EH (cell line): ENCODE data around the gene MACROD2.

Experiments used
- DNase-seq: peaks from one replicate; pipeline ENCODE4 v3.0.0-alpha.2; 2015; ENCODE audit warnings: low read depth

MACROD2 gene

DNA sequence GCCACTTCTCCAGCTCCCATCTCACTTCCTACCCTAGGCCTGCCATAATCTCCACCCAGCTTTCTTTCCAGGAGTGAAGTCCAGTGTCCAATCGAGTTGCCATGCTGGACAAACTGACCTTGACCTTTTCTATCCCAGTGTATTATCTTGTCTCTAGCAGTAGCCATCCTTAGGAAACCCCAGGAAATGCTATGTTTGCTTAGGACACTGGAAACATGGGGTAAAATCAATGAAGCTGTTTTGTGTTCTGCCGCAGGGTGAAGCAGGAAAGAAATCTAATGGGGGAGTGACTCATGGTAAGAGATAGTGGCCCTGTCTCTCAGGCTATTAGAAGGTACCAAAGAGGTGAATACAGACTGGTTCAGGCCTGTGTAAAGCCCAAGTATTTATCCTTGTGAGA is 1452.2 kb downstream of the MACROD2 start:
- DNase-seq: no peak

DNA sequence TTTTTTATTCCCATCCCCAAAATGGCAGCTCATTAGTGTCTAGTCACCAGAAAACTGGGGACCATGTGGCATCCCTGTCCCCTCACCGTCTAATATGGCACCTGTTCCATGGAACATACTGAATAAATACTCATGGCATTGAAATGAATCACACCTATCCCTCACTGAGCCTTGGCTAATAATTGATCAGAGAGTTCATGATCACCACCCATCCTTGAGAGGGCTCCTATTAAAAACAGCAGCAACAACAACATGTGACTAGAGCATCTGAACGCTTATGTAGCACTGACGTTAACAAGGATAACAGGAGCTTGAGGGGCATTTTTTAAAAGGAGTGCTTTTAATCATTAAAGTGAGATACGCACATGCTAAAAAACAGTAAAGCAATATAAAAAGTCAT is 1453.7 kb downstream of the MACROD2 start:
- no peak for DNase-seq

DNA sequence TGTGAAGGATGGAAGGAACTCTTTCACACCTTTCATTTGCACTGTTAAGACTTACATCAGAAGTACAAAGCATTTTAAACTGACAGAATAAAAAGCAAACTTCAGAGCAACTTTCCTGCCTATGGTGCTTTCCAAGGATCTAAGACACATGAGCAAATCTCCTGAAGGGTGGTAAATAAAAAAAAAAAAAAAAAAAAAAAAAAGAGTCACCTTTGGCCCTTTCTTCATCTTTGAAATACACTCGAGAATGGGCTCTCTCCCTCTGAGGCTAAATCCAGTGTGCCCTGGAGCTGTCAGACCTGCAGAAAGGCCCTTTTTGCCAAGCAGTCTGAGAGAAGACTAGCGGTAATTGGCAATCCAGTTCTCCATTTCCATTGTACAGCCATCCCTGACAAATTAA is 1455.9 kb downstream of the MACROD2 start:
- DNase-seq: no peak

DNA sequence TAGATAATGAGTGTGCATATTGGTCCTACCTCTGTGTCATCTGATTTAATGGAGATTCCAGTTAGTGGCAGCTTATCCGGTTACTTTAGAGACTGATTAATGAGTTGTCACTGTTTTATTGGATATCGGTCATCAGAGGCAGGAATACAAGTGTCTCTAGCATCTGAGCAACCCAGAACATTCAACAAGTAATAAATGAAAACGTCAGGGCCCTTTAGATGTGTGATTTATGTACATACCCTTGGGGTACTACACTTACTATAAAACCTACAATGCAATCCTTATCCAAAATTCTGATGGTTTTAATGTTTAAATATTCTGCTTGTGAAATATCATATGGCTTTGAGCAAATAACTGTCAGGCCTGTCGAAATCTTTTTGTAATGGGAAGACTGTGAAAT is 1460.0 kb downstream of the MACROD2 start:
- DNase-seq: no peak

DNA sequence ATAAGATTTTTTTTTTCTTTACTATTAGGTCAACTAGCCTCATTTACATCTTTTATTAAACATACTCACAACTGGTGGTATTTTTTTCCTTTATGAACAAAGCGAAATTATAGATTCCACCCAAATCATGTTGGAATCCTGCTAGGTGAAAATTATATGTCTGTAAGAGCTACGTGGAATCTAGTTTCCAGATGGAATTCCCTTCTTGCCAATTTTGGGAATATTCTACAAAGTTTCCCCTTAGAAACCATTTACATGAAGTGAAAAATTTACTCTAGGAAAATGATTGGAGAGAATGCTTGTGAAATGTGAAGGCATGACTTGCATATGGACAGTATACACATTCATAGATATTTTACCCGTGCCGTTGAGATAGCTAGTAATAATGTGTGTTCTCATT is 1466.6 kb downstream of the MACROD2 start:
- DNase-seq: no peak

DNA sequence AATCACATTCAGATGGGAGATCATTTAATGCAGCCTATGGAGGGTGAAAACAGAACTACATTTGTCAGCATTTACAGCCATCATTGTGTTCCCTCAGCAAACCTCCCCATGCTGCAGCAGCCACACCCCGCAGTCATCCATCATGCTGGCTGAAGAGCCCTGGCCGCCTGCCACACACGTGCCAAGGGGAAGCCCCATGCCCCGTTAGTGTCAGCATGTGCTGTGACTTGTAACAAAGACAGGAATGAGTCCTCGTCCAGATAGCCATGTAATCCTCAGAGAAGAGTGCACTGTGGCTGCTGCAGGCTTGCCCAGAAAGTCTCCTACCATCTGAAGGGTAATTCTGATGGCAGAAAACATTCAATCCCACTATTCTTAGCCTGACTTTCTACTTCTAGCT is 1480.2 kb downstream of the MACROD2 start:
- DNase-seq: peak; percentile 24

DNA sequence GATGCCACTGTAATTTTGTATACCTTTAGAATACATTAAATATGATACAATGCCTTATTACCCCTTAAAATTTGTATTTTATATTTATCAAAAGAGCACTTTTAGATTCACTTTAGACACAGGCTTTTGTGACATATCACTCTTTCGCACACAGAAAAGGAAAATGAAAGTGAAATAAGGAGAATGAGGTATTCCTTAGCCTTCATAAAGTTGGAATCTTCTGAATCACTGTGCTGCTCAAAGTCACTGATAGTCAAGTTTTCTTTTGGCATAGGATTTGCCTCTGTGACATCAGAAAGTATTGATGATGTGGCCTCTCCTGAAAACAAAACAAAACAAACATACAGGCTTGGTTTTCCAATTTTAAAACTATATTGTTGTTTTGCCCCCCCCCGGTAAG is 1480.9 kb downstream of the MACROD2 start:
- DNase-seq: peak; percentile 4

DNA sequence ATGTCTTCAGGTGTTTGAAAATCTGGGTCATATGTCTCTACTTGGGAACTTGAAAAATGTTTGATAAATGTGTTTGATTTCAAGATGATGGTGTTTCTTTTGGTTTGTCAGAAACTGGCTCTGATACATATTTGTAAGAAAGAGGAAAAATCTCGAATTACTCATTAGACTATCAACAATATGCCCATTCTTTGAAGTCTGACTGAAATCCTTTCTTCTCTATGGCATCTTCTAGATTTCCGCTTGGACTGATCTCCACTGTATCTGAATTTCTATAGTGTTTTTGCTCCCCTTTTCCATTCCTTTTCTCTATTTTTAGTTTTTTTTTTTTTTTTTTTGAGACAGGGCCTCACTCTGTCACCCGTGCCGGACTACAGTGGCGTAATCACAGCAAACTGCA is 1481.5 kb downstream of the MACROD2 start:
- DNase-seq: no peak

DNA sequence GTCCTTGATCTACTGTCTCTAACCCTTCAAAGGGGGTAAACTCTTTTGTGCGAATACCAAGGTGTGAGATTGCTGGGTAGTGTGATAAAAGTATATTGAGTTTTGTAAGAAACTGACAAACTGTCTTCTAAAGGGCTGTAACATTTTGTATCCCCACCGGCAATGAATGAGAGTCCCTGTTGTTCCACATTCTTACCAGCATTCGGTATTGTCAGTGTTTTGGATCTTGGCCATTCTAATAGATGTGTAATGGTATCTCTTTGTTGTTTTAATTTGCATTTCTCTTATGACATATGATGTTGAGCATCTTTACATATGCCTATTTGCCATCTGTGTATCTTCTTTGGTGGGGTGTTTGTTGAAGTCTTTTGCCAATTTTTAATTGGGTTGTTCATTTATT is 1487.2 kb downstream of the MACROD2 start:
- no peak for DNase-seq

DNA sequence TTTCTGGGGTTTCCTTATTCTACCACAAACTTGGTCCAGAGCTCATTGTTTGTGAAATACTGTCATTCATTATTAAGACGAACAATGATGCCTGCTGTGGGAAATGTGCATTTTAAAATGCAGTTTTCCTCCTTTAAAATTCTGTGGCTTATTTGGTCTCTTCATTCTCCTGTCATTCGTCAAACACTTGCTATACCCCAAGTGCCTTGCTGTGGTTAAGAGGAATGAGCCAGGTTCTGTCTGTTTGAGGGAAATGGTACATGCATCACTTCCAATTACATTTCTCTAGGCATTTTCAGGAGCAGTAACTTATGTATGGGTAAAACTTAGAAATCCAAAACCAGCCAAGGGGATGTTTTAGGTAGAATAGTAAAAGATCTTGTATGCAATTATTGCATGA is 1490.2 kb downstream of the MACROD2 start:
- no peak for DNase-seq

DNA sequence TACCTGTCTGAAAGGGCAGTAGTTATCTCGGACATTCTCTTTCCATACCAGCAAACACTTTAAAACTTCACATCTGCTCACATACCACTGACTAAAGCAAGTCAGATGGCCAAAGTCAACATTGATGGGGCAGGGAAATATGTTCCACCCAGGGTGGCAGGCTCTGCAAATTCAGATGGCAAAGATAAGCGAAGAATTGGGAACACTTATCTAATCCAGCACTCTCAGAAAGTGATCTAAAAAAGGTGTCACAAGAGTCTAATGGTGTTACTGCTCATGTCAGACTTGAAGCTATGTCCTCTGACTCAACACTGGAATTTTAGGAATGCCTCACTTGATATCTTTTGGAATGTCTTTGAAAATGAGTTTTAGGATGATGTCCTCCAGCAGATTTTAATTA is 1491.7 kb downstream of the MACROD2 start:
- DNase-seq: peak; percentile 77

DNA sequence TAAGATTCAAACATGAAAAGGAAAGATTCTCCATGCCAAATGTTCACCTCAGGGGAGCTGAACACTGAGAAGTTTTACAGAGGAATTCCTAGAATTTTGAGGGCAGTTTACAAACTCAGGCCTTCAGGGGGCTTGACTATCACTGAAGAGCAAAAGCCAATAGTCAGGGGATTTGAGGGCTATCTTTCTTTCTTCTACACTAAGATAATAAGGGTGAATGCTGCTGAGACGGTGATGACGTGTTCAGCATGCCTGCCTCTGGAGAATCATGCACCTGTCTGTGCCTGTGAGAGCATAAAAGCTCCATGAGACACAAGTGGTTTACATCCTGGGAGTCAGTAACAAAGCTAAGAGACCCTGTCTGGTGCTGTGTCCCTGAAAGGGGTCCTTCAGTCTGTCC is 1492.4 kb downstream of the MACROD2 start:
- peak; percentile 3 for DNase-seq

DNA sequence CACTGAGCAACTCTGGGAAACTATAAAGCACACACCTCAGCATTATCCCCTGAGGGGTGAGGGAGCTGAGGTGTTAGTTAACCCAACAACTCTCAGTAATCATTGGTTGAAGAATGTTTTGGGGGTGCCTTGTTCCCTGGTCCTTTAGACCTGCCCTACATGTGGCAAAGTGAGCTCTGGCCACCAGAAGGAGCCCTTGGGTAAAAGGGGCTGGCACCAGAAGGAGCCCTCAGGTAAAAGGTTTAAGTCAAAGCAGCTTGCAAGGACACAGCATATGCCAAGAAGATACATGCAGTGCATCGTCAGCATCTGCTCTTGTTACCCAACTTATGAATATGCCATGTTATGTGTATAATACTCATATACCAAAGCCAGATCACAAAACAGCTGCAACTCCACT is 1496.3 kb downstream of the MACROD2 start:
- peak; percentile 2 for DNase-seq

DNA sequence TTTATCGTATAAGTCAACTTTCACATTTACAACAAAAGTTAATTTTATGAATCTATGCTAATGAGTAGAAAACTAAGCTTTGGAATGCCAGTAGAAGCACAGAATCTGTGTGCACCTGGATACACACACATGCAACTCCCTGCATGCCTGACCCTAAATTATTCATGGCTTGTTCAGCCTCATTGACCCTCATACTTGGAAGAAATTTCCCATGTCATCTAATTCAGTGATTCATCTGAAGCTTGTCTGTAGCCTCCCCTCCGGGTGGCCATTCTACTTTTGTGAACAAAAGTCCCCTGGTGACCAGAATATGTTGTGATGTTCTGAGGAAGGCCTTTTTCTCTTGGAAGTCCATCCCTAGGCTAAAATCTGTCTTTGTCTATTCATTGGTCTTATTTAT is 1499.5 kb downstream of the MACROD2 start:
- DNase-seq: no peak

DNA sequence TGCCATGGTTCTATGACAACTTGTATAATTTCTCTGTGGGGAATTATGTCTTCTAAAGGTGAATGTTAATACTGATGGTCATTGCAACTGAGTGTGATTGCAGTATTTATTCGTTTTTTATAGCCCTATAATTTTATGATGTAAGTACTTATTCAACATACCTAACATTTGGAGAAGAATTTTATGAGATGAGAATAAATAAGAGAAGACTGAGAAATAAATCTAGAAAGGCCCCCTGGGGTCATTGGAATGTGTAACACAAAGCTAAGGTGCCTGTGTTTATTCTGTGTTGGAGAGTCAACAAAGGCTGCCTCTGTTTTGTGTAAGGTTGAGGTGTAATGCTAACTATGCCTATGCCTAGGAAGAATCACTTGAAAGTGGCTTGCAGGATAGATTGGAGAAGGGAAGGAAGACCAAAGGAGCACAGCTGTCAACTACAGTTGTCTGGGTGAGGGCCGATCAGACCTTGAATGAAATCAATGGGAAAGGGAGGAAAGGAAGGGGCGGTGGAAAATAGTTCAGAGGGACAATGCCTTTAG is 1501.3 kb downstream of the MACROD2 start:
- DNase-seq: no peak

DNA sequence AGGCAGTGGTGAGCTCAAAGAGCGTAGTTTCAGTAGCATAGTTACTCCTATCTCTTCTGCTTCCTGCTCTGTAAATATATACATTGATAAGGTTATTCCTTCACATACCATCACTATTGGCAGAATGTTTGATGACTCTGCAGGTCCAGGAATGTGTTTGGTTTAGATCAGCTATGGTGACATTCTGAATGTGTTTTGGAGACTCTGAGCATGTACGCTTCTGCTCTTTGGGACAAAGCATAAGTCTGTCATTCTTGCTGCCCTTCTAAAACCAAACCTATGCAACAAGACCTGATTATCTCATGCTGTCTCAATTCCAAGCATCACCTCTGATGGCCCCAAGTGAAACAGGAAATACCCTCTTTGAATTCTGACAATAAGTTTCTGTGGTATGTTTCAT is 1503.6 kb downstream of the MACROD2 start:
- DNase-seq: no peak

DNA sequence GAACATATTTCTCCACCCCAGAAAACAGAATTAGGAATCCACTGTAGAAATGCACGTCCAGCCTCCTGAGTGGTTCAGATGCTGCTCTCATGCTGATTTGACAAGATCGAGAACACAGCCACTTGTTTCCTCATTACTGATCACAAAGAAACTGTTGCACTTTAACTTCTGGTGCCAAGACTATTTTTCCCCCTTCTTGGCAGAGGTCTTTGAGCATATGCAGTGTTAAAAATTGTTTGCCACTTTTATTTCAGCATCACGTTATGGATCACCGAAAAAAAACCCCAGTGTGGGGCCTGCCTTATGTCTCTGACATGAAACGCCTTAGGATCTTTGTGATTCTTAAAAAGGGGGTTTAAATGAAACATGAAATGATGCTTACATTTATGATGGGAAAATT is 1511.0 kb downstream of the MACROD2 start:
- DNase-seq: no peak

DNA sequence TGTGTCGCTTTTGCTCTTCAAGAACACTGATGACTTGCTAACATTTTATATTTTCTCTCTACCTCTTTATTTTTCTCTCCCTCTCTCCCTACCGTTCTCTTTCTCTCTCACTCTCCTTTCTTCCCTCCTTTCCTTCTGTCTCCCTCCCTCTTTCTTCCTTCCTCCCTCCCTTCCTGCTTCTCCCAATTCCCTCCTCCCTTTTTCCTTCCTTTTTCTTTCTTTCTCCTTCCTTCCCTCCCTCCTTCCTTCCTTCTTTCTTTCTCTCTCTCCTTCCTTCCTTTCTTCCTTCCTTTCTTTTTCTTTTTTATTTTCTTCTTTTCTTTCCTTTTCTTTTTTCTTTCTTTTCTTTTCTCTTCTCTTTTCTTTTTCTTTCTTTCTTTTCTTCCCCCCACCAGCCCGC is 1511.8 kb downstream of the MACROD2 start:
- no peak for DNase-seq

DNA sequence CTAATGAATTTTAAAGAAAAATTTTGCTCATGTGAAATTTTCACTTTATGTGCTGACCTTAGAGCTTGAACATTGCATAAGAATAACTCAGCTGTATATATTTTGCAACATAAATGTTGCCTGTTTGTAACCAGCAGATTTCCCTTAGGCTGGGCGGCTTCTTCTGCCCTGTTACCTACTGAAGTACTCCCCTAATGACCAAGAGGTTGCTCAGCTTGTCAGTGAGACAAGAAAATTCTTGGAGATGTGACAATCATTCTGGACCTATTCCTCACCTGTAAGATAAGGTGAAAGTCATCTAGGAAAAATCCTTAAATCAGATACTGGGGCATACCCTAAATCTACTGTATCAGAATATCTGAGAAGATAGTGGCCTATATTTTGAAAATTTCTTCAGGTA is 1516.2 kb downstream of the MACROD2 start:
- DNase-seq: no peak

DNA sequence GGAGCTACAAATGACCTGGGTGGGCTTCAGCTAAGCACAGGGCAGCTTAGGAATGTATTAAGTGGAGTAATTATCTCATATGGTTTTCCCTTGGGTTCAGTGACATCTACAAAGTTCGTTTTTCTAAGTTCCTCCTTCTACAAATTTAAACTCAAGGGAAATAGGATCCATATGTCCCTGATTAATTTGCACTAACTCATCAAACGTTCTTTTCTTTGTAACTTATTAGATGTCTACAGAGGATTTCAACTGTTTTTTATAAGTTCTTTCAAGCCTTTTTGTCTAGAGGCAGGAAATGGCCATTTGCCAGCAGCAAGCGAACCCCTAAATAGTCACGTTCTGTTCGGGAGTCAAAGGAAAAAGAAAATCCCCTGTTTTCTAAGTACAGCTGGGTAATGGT is 1517.6 kb downstream of the MACROD2 start:
- DNase-seq: no peak

DNA sequence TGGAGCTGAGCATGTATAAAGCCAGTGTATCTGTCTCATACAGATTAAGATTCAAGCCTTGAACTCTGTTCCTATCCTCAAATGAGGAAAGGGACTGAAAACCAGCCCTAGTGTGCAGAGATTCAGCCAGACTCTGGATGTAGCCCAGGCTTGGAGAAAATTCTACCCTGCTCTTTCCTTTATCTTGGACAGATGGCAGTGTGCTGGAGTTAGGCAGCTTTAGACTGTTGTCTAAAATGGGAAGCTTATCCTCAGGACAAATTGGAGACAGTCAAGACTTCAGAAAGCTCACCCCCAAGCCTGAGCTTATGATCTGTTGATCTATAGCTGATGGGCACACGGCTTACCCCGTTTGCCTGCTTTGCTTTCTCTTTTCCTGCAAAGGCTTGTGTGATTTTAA is 1520.4 kb downstream of the MACROD2 start:
- DNase-seq: no peak

DNA sequence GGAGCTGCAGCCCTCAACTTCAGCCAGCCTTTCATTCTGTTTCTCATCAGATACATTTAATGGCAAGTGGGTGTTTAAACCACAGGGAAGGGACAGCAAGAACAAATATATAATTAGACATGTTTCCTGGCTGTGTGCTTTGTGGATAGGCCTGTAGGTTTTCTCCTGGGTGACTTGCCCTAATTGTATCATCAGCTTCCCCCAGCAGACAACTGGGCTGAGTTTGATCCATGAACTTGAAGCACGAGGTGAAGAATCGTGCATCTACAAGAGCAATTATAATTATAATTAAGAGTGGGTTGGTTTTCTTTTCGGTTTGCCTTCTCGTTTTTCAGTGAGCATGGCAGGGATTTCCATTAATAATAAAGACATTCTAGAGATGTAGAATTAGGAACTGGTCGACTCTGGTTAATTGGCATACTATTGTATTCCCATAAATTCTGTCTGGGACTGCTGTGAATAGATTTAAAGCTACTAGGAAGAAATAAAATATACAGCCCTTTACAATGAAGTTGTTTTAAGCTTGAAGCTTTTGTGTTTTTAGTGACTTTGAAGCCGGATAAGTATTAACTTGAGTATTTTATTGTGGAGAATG is 1525.7 kb downstream of the MACROD2 start:
- no peak for DNase-seq

DNA sequence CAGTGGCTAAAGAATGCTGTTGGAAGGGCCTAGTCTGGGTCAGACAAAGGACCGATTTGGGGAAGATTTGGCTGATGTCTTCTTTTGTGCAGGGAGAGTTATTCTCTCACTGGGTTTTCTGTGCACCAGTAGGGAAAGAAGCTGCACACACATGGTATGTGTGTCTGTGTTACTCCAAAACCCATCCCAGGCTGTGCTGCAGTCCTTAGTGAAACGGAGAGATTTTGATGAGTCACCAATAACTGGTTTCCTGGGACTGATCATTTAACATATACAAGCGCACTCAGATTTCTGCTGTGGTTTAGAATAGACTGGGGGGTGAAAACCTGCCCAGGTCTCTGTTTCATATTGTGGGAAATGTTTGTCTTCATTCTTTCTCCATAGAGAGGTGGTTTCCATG is 1528.1 kb downstream of the MACROD2 start:
- no peak for DNase-seq

DNA sequence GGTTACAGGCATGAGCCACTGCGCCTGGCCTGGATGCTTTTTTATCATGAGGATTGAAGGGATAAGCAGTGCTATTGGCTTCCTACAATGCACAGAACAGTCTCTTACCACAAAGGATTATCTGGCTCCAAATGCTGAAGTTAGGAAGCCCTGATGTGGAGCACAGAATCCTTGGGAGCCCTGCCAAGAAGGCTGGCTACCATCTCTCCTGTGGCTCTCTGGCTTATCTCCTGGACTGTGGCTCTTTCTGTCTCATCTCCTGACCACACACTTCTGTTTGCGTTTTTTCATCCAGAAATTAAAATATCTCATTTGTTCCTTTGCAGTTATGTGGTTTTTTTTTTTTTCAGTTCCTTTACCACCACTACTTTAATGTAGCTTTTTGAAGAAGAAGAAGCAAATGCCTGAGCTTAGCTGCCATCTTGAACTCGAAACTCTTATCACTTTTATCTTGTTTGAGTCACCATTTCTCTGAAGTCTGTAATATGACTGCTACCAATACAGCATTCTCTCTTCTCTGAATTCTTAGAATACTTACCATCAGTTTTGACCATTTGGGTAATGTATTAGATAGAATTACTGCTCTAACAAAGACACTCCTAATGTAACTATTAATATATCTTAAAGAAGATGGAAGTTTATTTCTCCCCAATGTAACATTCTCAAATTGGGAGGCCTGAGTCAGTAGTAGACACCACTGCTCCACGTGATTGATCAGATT is 1533.2 kb downstream of the MACROD2 start:
- peak; percentile 23 for DNase-seq
